HepG2 (cell line): ENCODE measurements around the gene MT1M. TPM values are rescaled to one million over a fixed set of nuclear protein-coding genes. Genes with fewer than 3 reads are reported as not detected.

ENCODE experiments used
- ATAC-seq: fragments of 200-7000 bp; cut with Tn5 transposase; 3 replicates; pipeline ENCODE4 v1.9.1; 2020; ENCODE audit warnings: mild to moderate bottlenecking, moderate library complexity
- BruUV-seq: library from RNA; stranded (reverse); fragments of 400-500 nt; replicated peaks from 2 replicates; lab custom pipeline; 2021; lab: Mats Ljungman, UMichigan
- CTCF ChIA-PET: fragments of 300-600 bp; formaldehyde crosslinking; extraction: SDS; loops from one replicate; lab custom pipeline; 2021; ENCODE audit warnings: low total read pairs, inconsistent platforms, low intra/inter-chr PET ratio; lab: Yijun Ruan, JAX
- POLR2A ChIA-PET: fragments of 350-600 bp; sonication (Branson Sonifier 250); formaldehyde crosslinking; loops from one replicate; lab custom pipeline; 2020; ENCODE audit warnings: antibody characterized with exemption, inconsistent platforms; lab: Yijun Ruan, JAX
- DNase-seq: peaks from one replicate; pipeline ENCODE4 v3.0.0-alpha.2; 2015; ENCODE audit warnings: low spot score
- FAIRE-seq: peaks from 3 replicates; lab custom pipeline; 2011; peaks lifted over from hg19 to GRCh38; lab: Jason Lieb, UNC
- H2AFZ ChIP-seq: one replicate; pipeline ENCODE4 v1.6.1; 2011; ENCODE audit warnings: low read length, inconsistent platforms
- H3K27ac ChIP-seq: fragments of 300-600 bp; 3 replicates; pipeline ENCODE4 v1.8.0; 2011; ENCODE audit warnings: mixed run types, mild to moderate bottlenecking, mixed read lengths, low read length, inconsistent platforms; ENCODE audit not compliant: insufficient read depth; ENCODE audit errors: extremely low read length
- H3K27me3 ChIP-seq, 2 experiments: fragments of 200-600 bp in 1 of 2; 2 replicates in 1 of 2; 3 replicates in 1 of 2; pipeline versions ENCODE4 v1.6.0 to v1.8.0; 2011; ENCODE audit warnings: low read length in 2 of 2, mild to moderate bottlenecking in 2 of 2, moderate library complexity in 2 of 2, inconsistent platforms in 1 of 2; ENCODE audit not compliant: insufficient read depth in 2 of 2, control insufficient read depth in 1 of 2
- H3K36me3 ChIP-seq, 2 experiments: fragments of 200-600 bp in 1 of 2; replicated peaks in 1 of 2; 2 replicates in 1 of 2; 3 replicates in 1 of 2; pipeline versions ENCODE4 v1.5.1 to v1.8.0; 2011; ENCODE audit warnings: low read length in 2 of 2, inconsistent platforms in 1 of 2; ENCODE audit not compliant: insufficient read depth in 2 of 2, control insufficient read depth in 1 of 2
- H3K4me1 ChIP-seq: 2 replicates; pipeline ENCODE4 v1.5.1; 2012; ENCODE audit warnings: low read length, inconsistent platforms; ENCODE audit not compliant: insufficient read depth
- H3K4me2 ChIP-seq: 2 replicates; pipeline ENCODE4 v1.6.0; 2011; ENCODE audit warnings: low read depth, low read length, inconsistent platforms
- H3K4me3 ChIP-seq, 3 experiments: fragments of 200-600 bp in 1 of 3; sonication (generic), shearing (Covaris generic) in 1 of 3; replicated peaks in 1 of 3; 2 replicates each; pipeline ENCODE4 v1.5.1; 2011 to 2016; ENCODE audit warnings: low read length in 3 of 3, inconsistent platforms in 2 of 3, low read depth in 2 of 3, mild to moderate bottlenecking in 2 of 3, control low read depth in 1 of 3, mixed read lengths in 1 of 3; ENCODE audit not compliant: insufficient read depth in 1 of 3
- H3K79me2 ChIP-seq: one replicate; pipeline ENCODE4 v1.6.1; 2011; ENCODE audit warnings: low read length, inconsistent platforms; ENCODE audit not compliant: insufficient read depth
- H3K9ac ChIP-seq: 2 replicates; pipeline ENCODE4 v1.6.0; 2011; ENCODE audit warnings: mild to moderate bottlenecking, low read depth, low read length, inconsistent platforms; ENCODE audit not compliant: insufficient read depth
- H3K9me3 ChIP-seq: 2 replicates; pipeline ENCODE4 v1.5.1; 2012; ENCODE audit warnings: mild to moderate bottlenecking, low read length
- H4K20me1 ChIP-seq: 2 replicates; pipeline ENCODE4 v1.6.0; 2011; ENCODE audit warnings: inconsistent platforms, mild to moderate bottlenecking, low read length, moderate library complexity; ENCODE audit not compliant: insufficient read depth
- CTCF ChIP-seq: sonication (generic); formaldehyde crosslinking; IDR thresholded peaks from 2 replicates; pipeline ENCODE4 v1.5.0; 2020; ENCODE audit warnings: mild to moderate bottlenecking, missing genetic modification reagents, moderate library complexity
- MATR3 ChIP-seq: sonication (generic); formaldehyde crosslinking; IDR thresholded peaks from 2 replicates; pipeline ENCODE4 v1.4.0; 2020; ENCODE audit warnings: missing genetic modification reagents
- PHF21A ChIP-seq: sonication (generic); formaldehyde crosslinking; IDR thresholded peaks from 2 replicates; pipeline ENCODE4 v1.5.0; 2020; ENCODE audit warnings: mild to moderate bottlenecking, missing genetic modification reagents
- RAD21 ChIP-seq: fragments of 450-650 bp; formaldehyde crosslinking; IDR thresholded peaks from 2 replicates; pipeline ENCODE4 v1.5.0; 2020; ENCODE audit warnings: mild to moderate bottlenecking
- RFX1 ChIP-seq: fragments of 450-650 bp; IDR thresholded peaks from 2 replicates; pipeline ENCODE4 v1.6.1; 2017
- STAG1 ChIP-seq: sonication (generic); formaldehyde crosslinking; IDR thresholded peaks from 2 replicates; pipeline ENCODE4 v1.4.0; 2020; ENCODE audit warnings: missing genetic modification reagents
- TEAD3 ChIP-seq: optimal IDR thresholded peaks from 2 replicates; pipeline ENCODE3; 2016; ENCODE audit warnings: borderline replicate concordance
- ZFX ChIP-seq: sonication (generic); formaldehyde crosslinking; IDR thresholded peaks from 2 replicates; pipeline ENCODE4 v1.4.0; 2020; ENCODE audit warnings: mild to moderate bottlenecking, low read depth, missing genetic modification reagents, moderate library complexity
- ZNF121 ChIP-seq: sonication (generic); formaldehyde crosslinking; IDR thresholded peaks from 2 replicates; pipeline ENCODE4 v1.5.0; 2020; ENCODE audit warnings: mild to moderate bottlenecking, missing genetic modification reagents
- WGBS: methylation state at CpG from one replicate; pipeline ENCODE4 v1.1.6; 2017; ENCODE audit warnings: low lambda C conversion rate; 5-methylcytosine and 5-hydroxymethylcytosine counted together
- in situ Hi-C: cut with HindIII; loops from 2 replicates; pipeline ENCODE4 v1.10.0; 2017; ENCODE audit warnings: low pct_unique_long_range_greater_than_20kb; ENCODE audit not compliant: extremely low pct_ligation_motif_present
- intact Hi-C: fragments of 100-400 bp; cut with micrococcal nuclease; formaldehyde crosslinking; loops from one replicate; pipeline ENCODE4 v1.10.0; 2022; ENCODE audit not compliant: unreplicated experiment
- polyA plus RNA-seq, 8 experiments: library from polyadenylated mRNA; depleted of rRNA in 3 of 8; stranded (reverse) in 7 of 8; unstranded in 1 of 8; fragments of >200 nt; fragmentation: Illumina TruSeq in 4 of 8; extraction: Trizol in 4 of 8; gene quantifications; 2 replicates each; pipeline versions ENCODE4 v1.2.1 to v1.2.3, GENCODE V29; 2011 to 2016; ENCODE audit warnings: low read depth in 4 of 8, missing spikeins in 1 of 8, mixed read lengths in 1 of 8; ENCODE audit not compliant: insufficient read depth in 1 of 8
- total RNA-seq, 5 experiments: library from RNA; depleted of rRNA; stranded (reverse); fragments of >200 nt; fragmentation: Illumina TruSeq; extraction: Trizol; gene quantifications; 2 replicates each; pipeline ENCODE4 v1.2.3, GENCODE V29; 2016; ENCODE audit warnings: low read depth in 1 of 5
- TF ChIP-seq, protein P1 (sequence below): sonication (generic); formaldehyde crosslinking; IDR thresholded peaks from 2 replicates; pipeline ENCODE4 v1.8.1; 2023; ENCODE audit warnings: mild to moderate bottlenecking, missing genetic modification reagents, borderline replicate concordance

MT1M gene
- total and polyA plus RNA-seq, 2 of the 13 experiments (the other 11 are each of a cell fraction or from before 2014, with no cell fraction given): 4.6 TPM; not detected in 1

GRCh38 chr16:56628486-56629350, 3.7 kb upstream of the MT1M start:
- Histone ChIP-seq H2AFZ (no peak overlapping the region), H3K4me2 (no peak overlapping the region), H4K20me1 (no peaks in the 10 kb centered on the region), H3K27me3 (peaks cover 6 to 59% of the 10 kb centered on the region in 2 experiments; a peak in 4 of 5 replicates), H3K27ac (no peak overlapping the region), H3K4me3 (no peak overlapping the region), H3K36me3 (no peaks in the 10 kb centered on the region), H3K79me2 (no peaks in the 10 kb centered on the region), H3K9ac (no peak overlapping the region)
- no TSS peak for BruUV-seq
- ATAC-seq: no peak
- ChIA-PET CTCF (no interaction called here), POLR2A (no interaction called here)
- peak; percentile 81 for FAIRE-seq
- 32% methylated on average over 9 of the region's 9 CpGs for WGBS
- peak; percentile 26 for DNase-seq
- intact Hi-C loops (no loop called here), in situ Hi-C loops (no loop called here)
- TF ChIP-seq MATR3: no peak
- TF ChIP-seq RFX1: no peak
- peak; percentile 63 for TF ChIP-seq STAG1 (CRISPR knock-in tag)
- no peak for TF ChIP-seq PHF21A
- TF ChIP-seq ZFX: 0 out of 2 replicates have a peak, but pooled peaks have one; percentile 26
- TF ChIP-seq TEAD3 (CRISPR knock-in tag): peak; percentile 17
- TF ChIP-seq, protein P1, sequence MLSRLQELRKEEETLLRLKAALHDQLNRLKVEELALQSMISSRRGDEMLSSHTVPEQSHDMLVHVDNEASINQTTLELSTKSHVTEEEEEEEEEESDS: no peak
- peak; percentile 64 for TF ChIP-seq CTCF
- TF ChIP-seq RAD21: 0 out of 2 replicates have a peak, but pooled peaks have one; percentile 28
- TF ChIP-seq ZNF121 (CRISPR knock-in tag): 0 out of 2 replicates have a peak, but pooled peaks have one; percentile 36
- TF ChIP-seq, all 625 proteins: peak for 6
- Histone ChIP-seq H3K9me3 (no peaks in the 10 kb centered on the region), H3K4me1 (peaks cover 51% of the 10 kb centered on the region)
